GM12891 (cell line): Measurements from ENCODE around the gene PCSK6.

Source experiments
- PAX5 ChIP-seq: IDR thresholded peaks from 2 replicates; pipeline ENCODE4 v1.6.1; 2011; ENCODE audit warnings: low read length, moderate library complexity, mild to moderate bottlenecking; ENCODE audit not compliant: insufficient read depth, severe bottlenecking
- POLR2A ChIP-seq: IDR thresholded peaks from 2 replicates; pipeline ENCODE4 v1.6.1; 2011; ENCODE audit warnings: low read depth, low read length, control low read depth
- POLR2AphosphoS5 ChIP-seq: IDR thresholded peaks from 2 replicates; pipeline ENCODE4 v1.6.1; 2011; ENCODE audit warnings: low read depth, low read length, control low read depth
- SPI1 ChIP-seq: IDR thresholded peaks from 2 replicates; pipeline ENCODE4 v1.6.1; 2011; ENCODE audit warnings: low read depth, low read length, control low read depth
- TAF1 ChIP-seq: IDR thresholded peaks from 2 replicates; pipeline ENCODE4 v1.6.1; 2011; ENCODE audit warnings: low read depth, low read length, control low read depth

DNA sequence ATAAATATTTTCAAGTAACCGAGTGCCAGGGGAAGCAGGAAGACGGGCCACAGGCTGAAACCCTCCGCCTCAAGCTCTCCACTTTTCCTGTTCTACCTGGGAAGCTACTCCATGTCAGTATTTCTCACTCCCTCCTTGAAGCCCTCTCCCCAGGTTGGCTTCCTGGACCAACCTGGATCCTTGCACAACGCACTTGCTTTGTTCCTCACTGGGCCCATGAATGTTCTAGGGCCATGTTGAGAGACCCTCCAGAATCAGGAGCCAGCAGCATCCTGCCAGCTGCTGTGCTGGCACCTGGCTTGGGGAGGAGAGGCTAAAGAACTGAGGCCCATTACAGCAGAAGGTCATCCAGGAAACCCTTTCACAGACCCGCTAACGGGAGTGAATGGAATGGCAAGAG, 115.2 kb downstream of the PCSK6 start:
- TF ChIP-seq POLR2A (no peak), TAF1 (no peak), POLR2AphosphoS5 (no peak), PAX5 (no peak), SPI1 (no peak)
